HG03139 (cell line): ENCODE results near the gene CEP350.
"Not testable (repeated sequence)": the region's sequence is repeated elsewhere in the genome, so short reads cannot be mapped to it uniquely, and the experiment has no call there.

ENCODE experiments used
- ATAC-seq: cut with Tn5 transposase; IDR thresholded peaks from one replicate; pipeline ENCODE4 v1.9.1; 2021; ENCODE audit not compliant: unreplicated experiment

The CEP350 gene

DNA sequence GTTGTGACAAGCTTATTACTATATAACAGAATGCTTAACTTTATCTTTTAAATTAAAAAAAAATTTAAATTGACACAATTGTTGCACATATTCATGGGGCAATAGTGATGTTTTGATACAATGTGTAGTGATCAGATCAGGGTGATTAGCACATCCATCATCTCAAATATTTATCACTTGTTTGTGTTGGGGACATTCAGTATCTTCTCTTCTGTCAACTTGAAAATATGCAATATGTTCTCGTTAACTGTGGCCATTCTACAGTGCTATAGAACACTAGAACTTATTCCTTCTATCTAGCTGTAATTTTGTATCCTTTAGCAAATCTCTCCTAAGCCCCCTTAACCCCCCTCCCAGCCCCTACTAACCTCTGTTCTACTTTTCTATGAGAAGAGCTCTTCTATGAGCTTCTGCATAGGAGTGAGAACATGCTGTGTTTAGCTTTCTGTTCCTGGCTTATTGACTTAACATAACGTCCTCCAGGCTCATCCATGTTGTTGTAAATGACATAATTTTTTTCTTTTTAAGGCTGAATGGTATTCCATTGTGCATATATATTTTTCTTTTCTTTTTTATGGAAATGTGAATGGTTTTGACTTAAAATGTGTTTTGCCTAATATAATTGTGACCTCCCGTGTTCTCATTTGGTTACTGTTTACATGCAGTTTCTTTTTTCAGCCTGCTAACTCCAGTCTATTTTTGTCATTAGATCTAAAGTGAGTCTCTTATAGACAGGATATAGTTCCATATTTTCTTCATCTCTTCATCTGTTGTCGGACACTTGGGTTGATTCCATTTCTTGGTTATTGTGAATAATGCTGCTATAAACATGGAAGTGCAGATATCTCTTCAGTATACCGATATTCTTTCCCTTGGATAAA is 23.8 kb downstream of the CEP350 start:
- ATAC-seq, result no peak

GRCh38 chr1:179984101-179984500 is 29.5 kb downstream of the CEP350 start:
- ATAC-seq, result no peak

GRCh38 chr1:179984942-179985341 is 30.3 kb downstream of the CEP350 start:
- no peak for ATAC-seq

DNA sequence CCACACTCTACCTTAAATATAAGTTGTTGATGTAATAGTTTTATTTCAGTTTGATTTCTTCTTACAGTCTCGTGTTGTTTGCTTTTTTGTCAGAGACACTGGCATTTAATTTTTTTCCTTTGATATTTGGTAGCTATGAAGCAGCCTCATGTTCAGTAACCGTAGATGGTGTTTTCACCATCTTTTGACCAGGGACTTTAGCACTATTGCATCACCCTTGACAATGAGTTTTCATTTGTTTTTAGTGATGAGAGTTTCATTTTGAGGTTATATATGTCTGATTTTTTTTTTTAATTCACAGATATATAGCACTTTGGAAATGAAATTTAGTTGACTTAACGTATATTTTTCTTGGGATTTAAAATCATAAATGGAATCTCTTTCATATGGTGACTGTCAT is 36.2 kb downstream of the CEP350 start:
- no peak for ATAC-seq

DNA sequence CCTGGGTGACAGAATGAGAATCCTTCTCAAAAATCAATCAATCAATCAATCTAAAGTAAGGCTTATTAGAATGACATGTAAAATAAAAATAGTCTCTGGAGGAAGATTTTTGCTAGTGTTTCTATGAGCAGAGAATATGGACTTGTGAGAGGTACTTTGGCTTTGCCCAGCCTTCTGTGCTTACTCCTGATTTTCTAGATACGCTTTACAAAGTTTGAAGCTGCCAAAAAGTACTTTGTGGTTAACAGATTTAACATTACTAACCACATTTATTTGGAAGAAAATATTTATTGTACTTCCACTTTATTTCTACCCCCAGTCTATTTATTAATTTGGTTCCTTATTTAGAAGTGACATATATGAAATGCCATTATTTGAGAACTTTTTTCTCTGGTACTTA is 41.0 kb downstream of the CEP350 start:
- ATAC-seq, result no peak

DNA sequence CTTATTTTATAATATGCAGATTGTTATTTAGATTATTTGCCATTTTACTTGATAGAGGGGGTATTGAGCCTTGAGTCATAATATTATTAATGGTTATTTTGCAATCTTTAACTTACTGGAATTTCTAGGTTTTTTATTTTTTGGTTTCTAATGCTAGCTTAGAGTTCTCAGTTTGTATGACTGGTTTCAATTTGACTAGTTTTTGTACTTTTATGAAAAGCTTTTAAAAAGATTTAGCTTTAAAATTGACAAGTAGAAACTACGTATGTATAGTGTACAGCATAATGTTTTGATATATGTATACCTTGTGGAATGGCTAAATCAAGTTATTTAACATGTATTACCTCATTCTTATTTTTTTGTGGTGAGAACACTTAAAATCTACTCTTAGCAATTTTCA is 41.5 kb downstream of the CEP350 start:
- ATAC-seq, result no peak

GRCh38 chr1:180000575-180000974 is 46.0 kb downstream of the CEP350 start:
- no peak for ATAC-seq

DNA sequence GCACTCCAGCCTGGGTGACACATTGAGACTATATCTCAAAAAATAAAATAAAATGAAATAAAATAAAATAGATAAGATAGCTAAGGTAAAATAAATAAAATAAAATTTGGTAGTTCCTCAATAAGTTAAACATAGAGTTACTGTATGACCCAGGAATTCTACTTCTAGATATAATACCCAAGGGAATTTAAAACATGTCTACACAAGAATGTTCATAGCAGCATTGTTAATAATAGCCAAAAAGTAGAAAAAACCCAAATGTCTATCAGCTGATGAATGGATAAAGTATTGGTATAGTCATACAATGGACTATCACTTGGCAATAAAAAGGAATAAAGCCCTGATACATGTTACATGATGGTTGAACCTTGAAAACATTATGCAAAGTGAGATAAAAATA is 47.8 kb downstream of the CEP350 start:
- no peak for ATAC-seq

DNA sequence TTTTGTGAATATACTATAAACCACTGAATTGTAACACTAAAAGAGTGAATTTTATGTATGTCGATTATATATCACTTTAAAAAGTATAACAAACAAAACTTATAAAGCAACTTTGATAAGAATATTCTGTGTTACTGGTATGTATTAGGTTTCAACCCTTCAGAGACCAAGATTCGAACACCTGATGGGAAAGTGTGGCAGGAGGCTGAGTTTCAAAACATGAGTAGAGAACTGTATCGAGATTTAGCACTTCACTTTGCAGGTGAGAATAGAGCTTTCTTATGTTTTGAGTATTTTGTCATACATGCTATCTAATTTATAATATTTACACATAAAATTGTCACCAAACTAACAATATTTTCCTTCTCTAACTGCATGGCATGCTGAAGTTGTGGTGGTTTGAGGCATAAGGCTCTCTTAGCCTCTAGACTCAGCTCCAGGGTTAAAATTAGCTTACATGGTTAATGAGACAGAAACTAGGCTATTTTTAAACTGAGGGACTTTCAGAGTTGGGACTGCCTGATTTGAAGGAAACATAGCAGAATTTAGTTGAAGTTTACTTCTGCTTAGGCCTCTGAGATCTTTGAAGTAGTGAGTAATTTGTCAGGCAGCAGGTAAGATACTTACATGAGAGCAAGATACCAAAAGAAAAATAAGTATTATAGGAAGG is 48.6 kb downstream of the CEP350 start:
- peak; percentile 84 for ATAC-seq

DNA sequence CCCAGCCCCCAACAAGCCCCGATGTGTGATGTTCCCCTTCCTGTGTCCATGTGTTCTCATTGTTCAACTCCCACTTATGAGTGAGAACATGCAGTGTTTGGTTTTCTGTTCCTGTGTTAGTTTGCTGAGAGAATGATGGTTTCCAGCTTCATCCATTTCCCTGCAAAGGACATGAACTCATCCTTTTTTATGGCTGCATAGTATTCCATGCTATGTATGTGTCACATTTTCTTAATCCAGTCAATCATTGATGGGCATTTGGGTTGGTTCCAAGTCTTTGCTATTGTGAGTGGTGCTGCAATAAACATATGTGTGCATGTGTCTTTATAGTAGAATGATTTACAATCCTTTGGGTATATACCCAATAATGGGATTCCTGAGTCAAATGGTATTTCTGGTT is 52.2 kb downstream of the CEP350 start:
- ATAC-seq, result not testable (repeated sequence)

GRCh38 chr1:180020017-180020416 is 65.4 kb downstream of the CEP350 start:
- no peak for ATAC-seq

DNA sequence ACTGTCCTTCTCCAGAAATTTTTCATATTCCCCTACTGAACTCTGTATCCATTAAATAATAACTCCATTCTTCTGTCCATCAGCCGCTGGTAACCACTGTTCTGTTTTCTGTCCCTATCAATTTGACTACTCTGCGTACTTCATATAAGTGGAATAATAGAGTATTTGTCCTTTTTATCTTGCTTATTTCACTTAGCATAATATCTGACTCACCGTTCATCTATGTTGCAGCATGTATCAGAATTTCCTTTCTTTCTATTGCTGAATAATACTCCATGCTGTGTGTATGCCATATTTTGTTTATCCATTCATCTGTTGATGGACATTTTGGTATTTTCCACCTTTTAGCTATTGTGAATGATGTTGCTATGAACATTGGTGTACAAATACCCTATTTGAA is 71.9 kb downstream of the CEP350 start:
- no peak for ATAC-seq

- ATAC-seq, result no peak
Observed at GRCh38 chr1:180027949-180028445, 73.4 kb downstream of the CEP350 start.

GRCh38 chr1:180028864-180029263 is 74.3 kb downstream of the CEP350 start:
- ATAC-seq, result no peak

GRCh38 chr1:180029524-180030135 is 75.0 kb downstream of the CEP350 start:
- ATAC-seq, result no peak

DNA sequence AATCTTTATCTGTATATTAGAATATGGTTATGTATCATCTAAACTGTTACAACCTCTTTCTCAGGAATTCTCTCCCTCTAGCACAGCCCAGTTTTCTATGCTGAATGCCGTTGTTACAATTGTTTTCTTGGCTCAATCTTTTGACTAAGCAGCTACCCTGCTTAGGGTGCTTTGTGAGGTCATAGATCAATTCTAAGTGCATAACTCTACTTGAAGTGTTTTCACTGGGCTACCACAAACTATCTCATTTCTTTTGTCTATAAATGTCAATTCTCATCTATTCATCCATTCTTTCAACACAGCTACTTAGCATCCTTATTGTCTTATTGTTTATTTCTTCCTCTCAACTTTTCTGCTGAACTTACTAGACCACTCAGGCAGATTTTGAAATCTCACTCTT is 77.1 kb downstream of the CEP350 start:
- ATAC-seq, result no peak

DNA sequence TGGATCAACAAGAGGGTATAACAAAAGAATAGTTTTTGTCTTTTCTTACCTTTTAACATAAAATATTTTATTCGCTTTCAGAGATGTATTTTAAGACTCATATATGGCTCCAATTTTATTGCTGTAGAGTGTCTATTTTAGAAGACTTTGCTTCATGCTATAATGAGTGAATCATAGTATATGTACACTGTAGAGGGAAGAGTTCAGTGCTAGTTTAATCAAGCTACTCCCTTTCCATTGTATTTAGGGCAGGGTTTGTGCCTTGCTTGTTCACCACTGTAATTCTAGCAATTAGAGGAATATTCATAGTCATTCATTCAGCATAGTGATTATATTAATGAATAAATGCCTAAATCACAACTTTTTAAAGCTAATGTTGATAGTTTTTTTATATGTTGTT is 78.8 kb downstream of the CEP350 start:
- no peak for ATAC-seq

DNA sequence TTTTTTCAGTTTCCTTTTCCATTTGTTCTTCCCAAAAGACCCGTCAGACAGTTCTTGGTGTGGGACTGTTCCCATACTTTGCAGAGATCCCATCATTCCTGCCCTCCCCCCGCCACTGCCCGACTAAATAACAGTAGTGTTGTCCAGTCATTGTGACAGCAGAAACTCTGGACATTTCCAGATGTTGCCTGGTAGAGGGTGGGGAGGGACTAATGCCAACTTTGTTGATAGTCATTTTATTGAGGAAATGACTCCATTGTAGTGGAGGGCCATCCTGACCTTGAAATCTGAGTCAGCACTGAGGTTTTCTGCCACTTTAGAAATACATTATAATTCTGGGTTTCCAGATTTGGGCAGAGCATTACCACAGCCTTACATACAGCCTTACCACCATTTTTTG is 85.4 kb downstream of the CEP350 start:
- ATAC-seq, result no peak

- ATAC-seq, result no peak
Observed at GRCh38 chr1:180041582-180041981, 87.0 kb downstream of the CEP350 start.

- ATAC-seq, result no peak
Observed at GRCh38 chr1:180042988-180043622, 88.5 kb downstream of the CEP350 start.

- no peak for ATAC-seq
Observed at GRCh38 chr1:180043785-180044184, 89.2 kb downstream of the CEP350 start.
